Measurements from ENCODE around the gene CASD1.

Gene CASD1

GRCh38 chr7:94509264-94509886, at the start of gene CASD1:
CASD1 (plus strand) TSS chr7:94509809; CDS start chr7:94510085, 276 bp downstream.
- peak; percentile 74 for DNase-seq (ENCODE audit: low spot score)

GRCh38 chr7:94466516-94466915, 43.1 kb upstream of the CASD1 start:
- no peak for DNase-seq (ENCODE audit: low spot score)

DNA sequence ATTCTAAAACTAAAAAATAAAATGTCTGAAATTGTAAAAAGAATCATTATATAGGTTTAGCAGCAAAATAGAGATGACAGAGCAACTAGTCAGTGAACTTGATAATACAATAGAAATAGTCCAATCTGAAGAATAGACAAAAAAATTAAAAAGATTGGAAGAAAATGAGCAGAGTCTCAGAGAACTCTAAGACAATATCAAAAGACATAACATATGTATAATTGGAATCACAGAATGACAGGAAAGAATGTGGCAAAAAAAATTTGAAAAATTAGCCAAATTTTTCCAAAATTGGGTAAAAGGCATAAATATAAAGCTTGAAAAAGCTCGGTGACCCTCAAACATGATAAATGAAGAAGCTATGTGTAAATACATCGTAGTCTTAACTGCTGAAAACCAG, 38.0 kb upstream of the CASD1 start:
- no peak for DNase-seq (ENCODE audit: low spot score)

- no peak for DNase-seq (ENCODE audit: low spot score)
Observed at GRCh38 chr7:94472608-94473007, 37.0 kb upstream of the CASD1 start.

GRCh38 chr7:94476251-94476840, 33.3 kb upstream of the CASD1 start:
- no peak for DNase-seq (ENCODE audit: low spot score)

- no peak for DNase-seq (ENCODE audit: low spot score)
Observed at GRCh38 chr7:94477878-94478277, 31.7 kb upstream of the CASD1 start.

DNA sequence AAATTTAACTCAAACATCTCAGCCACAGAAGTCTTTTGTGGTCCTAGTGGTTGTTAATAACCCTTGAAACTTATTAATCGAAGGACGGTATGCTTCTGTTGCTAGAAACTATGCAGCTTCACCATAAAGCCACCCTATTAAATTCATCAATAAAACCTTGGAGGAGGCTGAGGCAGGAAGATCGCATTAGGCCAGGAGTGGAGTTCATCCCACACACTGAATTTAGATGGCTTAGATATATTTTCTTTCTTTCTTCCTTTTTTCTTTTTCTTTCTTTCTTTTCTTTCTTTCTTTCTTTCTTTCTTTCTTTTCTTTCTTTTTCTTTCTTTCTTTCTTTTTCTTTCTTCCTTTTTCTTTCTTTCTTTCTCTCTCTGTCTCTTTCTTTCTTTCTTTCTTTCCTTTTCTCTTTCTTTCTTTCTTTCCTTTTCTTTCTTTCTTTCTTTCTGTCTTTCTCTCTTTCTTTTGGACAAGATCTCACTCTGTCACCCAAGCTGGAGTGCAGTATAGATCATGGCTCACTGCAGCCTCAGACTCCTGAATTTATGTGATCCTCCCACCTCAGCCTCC, 30.9 kb upstream of the CASD1 start:
- DNase-seq (ENCODE audit: low spot score), result no peak

DNA sequence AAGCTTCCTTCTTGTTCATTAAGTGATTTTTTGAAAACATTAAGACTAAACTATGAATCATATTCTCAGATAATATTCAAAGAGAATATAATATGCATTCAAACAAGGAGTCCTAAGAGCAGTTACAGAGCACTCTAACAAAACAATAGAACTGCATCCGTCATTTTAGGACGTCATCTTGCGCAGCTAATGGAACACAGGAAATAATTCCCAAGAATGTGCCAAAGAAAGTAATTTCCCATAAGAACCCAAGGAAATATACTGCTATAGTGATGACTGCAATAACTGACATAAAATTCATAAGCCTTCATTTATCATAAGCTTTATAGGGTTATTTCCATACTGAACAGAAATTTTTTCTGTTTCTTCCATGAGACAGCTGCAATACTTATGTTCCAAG, 28.3 kb upstream of the CASD1 start:
- DNase-seq (ENCODE audit: low spot score), result no peak

DNA sequence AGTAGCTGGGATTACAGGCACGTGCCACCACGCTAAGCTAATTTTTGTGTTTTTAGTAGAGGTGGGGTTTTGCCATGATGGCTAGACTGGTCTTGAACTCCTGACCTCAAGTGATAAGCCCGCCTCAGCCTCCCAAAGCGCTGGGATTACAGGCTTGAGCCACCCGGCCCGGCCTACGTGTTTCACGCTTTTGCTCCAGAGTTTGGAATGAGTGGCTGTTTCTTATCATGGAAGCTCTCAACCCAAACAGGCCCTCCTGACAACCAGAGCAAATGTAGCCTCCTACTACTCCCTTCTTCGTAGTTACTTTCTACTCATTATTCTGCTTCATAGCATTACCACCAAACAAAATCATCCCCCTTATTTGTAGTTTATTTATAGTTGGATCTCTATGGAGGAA, 26.8 kb upstream of the CASD1 start:
- no peak for DNase-seq (ENCODE audit: low spot score)

DNA sequence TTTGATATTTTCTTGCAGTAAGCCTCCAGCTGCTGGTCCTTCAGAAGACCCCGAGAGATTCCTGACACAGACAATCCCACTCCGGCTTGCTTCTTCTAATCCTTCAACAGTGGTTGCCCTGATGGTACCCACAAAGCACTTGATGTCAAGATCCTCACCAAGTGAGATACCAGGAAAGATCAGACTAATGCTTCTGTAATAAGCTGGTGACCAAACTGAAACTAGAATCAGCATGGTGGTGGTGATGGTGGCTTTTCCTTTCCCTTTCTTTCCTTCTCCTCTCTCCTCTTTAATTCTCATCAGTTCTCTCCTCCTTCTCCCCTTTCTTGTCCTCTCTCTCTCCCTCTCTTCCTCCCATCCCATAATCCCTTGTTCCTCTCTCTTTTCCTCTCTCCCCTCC, 25.8 kb upstream of the CASD1 start:
- no peak for DNase-seq (ENCODE audit: low spot score)

- no peak for DNase-seq (ENCODE audit: low spot score)
Observed at GRCh38 chr7:94486216-94486615, 23.4 kb upstream of the CASD1 start.

GRCh38 chr7:94491410-94491809, 18.2 kb upstream of the CASD1 start:
- DNase-seq (ENCODE audit: low spot score), result no peak

GRCh38 chr7:94492601-94493000, 17.0 kb upstream of the CASD1 start:
- DNase-seq (ENCODE audit: low spot score), result no peak

DNA sequence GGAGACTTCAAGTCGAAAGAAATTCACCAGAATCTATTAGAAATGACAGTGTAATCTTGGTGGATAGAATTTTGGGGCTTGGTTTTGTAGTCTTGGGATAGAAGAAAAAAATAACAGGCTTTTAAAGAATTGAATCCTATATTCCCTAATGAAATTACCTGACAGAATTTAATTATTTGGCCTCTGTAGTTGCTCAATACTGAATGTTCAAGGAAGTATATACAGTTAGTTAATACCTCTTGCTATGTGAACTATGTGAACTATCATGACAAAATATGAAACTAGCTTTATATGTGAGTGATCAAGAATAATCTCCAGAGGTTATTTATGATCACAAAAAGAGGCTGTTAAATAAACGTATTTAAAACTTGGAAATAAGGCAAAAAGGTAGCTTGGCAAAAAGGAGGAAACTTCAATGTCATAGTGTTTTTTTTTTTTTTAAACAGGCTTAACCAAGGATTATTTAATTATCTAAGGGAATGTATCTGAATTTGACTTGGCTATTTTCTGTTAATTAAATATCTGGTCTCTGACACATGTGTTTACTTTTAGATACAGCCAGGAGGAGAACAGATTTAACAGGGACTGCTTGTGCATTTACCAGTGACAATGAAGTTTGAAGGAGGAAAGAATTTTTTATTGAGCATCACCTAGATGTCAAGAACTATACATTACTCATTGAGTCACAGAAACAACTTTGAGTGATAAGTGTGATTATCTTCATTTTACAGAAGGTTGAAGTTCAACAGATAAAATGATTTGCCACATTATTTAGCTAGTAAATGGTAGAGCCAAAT, 11.5 kb upstream of the CASD1 start:
- no peak for DNase-seq (ENCODE audit: low spot score)

GRCh38 chr7:94498918-94499317, 10.7 kb upstream of the CASD1 start:
- DNase-seq (ENCODE audit: low spot score), result no peak

DNA sequence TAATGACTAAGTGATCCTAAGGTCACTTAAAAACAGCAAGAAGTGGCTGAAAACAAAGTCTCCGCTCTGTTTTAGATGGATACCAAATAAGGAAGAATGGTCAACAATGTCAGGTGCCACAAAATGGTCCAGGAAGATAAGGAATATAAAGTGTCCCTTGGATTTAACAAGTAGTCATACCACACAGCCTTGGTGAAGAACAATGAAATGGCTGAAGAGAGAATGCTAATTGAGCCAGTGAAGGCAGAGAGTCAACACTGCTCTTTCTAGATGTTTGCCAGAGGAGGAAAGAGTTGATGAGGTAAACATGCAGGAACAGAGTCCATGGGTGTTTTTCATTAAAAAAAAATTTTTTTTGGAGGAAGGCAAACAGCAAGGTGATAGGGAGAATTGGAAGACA, 2.1 kb upstream of the CASD1 start:
- DNase-seq (ENCODE audit: low spot score), result no peak

DNA sequence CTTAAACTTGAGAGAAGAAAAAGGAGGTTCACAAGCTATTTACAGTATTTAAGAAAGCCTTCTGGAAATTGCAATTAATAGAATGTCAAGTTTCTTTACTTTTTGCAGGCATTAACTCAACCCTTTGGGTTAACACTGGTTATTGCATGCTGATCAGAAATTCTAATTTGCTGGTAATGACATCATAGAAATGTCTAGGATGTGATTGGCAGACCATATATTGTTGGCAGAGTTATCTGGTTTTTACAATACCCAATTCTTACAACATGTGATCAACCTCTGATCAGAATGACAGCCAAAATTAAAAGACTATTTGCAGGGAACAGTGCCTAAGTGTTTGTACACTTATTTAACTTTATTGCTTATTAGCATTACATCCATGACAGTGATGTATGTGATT, 1.6 kb upstream of the CASD1 start:
- peak; percentile 33 for DNase-seq (ENCODE audit: low spot score)

DNA sequence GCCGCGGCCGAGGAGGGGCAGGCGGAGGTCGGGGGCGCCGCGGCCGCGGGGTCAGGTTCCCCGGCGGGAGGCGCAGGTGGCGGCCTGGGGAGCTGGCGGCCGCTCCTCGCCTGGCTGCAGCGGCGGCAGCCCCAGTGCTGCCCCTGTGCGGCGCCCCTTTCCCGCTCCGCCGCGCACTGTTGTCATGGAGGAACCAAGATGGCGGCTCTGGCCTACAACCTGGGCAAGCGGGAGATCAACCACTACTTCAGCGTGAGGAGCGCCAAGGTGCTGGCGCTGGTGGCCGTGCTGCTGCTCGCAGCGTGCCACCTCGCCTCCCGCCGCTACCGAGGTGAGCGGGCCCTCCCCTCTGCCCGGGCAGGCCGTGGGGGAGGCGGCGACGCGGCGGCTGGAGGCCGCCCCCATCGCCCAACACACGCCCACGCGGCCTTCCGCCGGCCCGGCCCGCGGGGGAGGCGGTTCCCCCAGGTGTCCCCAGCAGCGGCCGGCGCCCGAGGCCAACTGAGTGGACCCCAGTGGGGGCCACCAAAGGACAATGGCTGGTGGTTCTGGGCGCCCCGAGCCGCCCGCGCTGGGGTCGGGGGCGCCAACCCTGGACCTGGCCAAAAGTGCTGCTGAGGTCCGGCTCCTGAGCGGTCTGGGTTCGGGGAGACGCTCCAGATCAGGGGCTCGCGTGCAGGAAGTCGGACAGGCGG, 425 bp downstream of the CASD1 start:
- DNase-seq (ENCODE audit: low spot score), result peak; percentile 90

GRCh38 chr7:94510582-94511496, 1.2 kb downstream of the CASD1 start:
- peak; percentile 78 for DNase-seq (ENCODE audit: low spot score)

- peak; percentile 19 for DNase-seq (ENCODE audit: low spot score)
Observed at GRCh38 chr7:94511718-94512117, 2.1 kb downstream of the CASD1 start.

All from NAMALWA (cell line).